ENCODE results near the gene ZCCHC14.

Gene ZCCHC14

GRCh38 chr16:87369796-87370719 is 122.8 kb downstream of the ZCCHC14 start:
- Histone ChIP-seq H4K20me1 (ENCODE audit: insufficient read depth) (no peaks in the 10 kb centered on the region), H3K4me2 (no peak overlapping the region), H3K79me2 (ENCODE audit: insufficient read depth, low read depth) (peaks cover 94% of the 10 kb centered on the region), H3K27me3 (ENCODE audit: insufficient read depth, low read depth) (no peaks in the 10 kb centered on the region), H3K4me3 (IDR thresholded peaks at IDR 0.05; ENCODE audit: insufficient read depth, low read depth, low read length) (no peak overlapping the region), H2AFZ (ENCODE audit: low read depth) (no peak overlapping the region), H3K27ac (no peak overlapping the region), H3K36me3 (ENCODE audit: insufficient read depth) (no peaks in the 10 kb centered on the region), H3K4me1 (ENCODE audit: low read depth, poor library complexity, severe bottlenecking) (no peaks in the 10 kb centered on the region), H3K9ac (no peak overlapping the region)
- no peak for TF ChIP-seq CTCF (conservative IDR thresholded peaks at IDR 0.05; ENCODE audit: low read depth, low read length)

- TF ChIP-seq CTCF (conservative IDR thresholded peaks at IDR 0.05; ENCODE audit: low read depth, low read length): no peak
- Histone ChIP-seq H3K36me3 (ENCODE audit: insufficient read depth) (no peaks in the 10 kb centered on the region), H3K27me3 (ENCODE audit: insufficient read depth, low read depth) (no peaks in the 10 kb centered on the region), H3K4me2 (no peak overlapping the region), H4K20me1 (ENCODE audit: insufficient read depth) (no peaks in the 10 kb centered on the region), H2AFZ (ENCODE audit: low read depth) (no peak overlapping the region), H3K27ac (no peak overlapping the region), H3K4me3 (IDR thresholded peaks at IDR 0.05; ENCODE audit: insufficient read depth, low read depth, low read length) (no peak overlapping the region), H3K4me1 (ENCODE audit: low read depth, poor library complexity, severe bottlenecking) (no peaks in the 10 kb centered on the region), H3K9ac (no peak overlapping the region), H3K79me2 (ENCODE audit: insufficient read depth, low read depth) (peaks cover 90% of the 10 kb centered on the region)
Observed at GRCh38 chr16:87369117-87369765, 123.6 kb downstream of the ZCCHC14 start.

- no peak for TF ChIP-seq CTCF (conservative IDR thresholded peaks at IDR 0.05; ENCODE audit: low read depth, low read length)
- Histone ChIP-seq H3K27ac (no peak overlapping the region), H2AFZ (ENCODE audit: low read depth) (no peak overlapping the region), H4K20me1 (ENCODE audit: insufficient read depth) (no peaks in the 10 kb centered on the region), H3K4me3 (IDR thresholded peaks at IDR 0.05; ENCODE audit: insufficient read depth, low read depth, low read length) (no peak overlapping the region), H3K27me3 (ENCODE audit: insufficient read depth, low read depth) (no peaks in the 10 kb centered on the region), H3K9ac (no peak overlapping the region), H3K4me1 (ENCODE audit: low read depth, poor library complexity, severe bottlenecking) (no peaks in the 10 kb centered on the region), H3K79me2 (ENCODE audit: insufficient read depth, low read depth) (peaks cover 83% of the 10 kb centered on the region), H3K4me2 (no peak overlapping the region), H3K36me3 (ENCODE audit: insufficient read depth) (no peaks in the 10 kb centered on the region)
Observed at GRCh38 chr16:87368029-87368770, 124.6 kb downstream of the ZCCHC14 start.

- Histone ChIP-seq H4K20me1 (ENCODE audit: insufficient read depth) (no peaks in the 10 kb centered on the region), H3K4me3 (IDR thresholded peaks at IDR 0.05; ENCODE audit: insufficient read depth, low read depth, low read length) (no peak overlapping the region), H3K79me2 (ENCODE audit: insufficient read depth, low read depth) (peaks cover 79% of the 10 kb centered on the region), H3K4me2 (no peak overlapping the region), H3K27ac (no peak overlapping the region), H3K36me3 (ENCODE audit: insufficient read depth) (no peaks in the 10 kb centered on the region; the same call in 1 of the 2 replicates), H3K27me3 (ENCODE audit: insufficient read depth, low read depth) (no peaks in the 10 kb centered on the region), H2AFZ (ENCODE audit: low read depth) (no peak overlapping the region), H3K9ac (no peak overlapping the region), H3K4me1 (ENCODE audit: low read depth, poor library complexity, severe bottlenecking) (no peaks in the 10 kb centered on the region)
- no peak for TF ChIP-seq CTCF (conservative IDR thresholded peaks at IDR 0.05; ENCODE audit: low read depth, low read length)
Observed at GRCh38 chr16:87367529-87367928, 125.3 kb downstream of the ZCCHC14 start.
